Fibroblast of lung (primary cell): Measurements from ENCODE around the gene TLR2. TPM values are rescaled to one million over a fixed set of nuclear protein-coding genes. Genes with fewer than 3 reads are reported as not detected.
A peak's percentile ranks its signal among the peaks of the same experiment; 100 is the strongest.

Source experiments
- DNase-seq, 2 donors: peaks; one replicate each; pipeline versions ENCODE4 v3.0.0 to v3.0.0-alpha.2; 2010; ENCODE audit warnings: low read depth in 2 of 2
- H2AFZ ChIP-seq: 2 replicates; pipeline ENCODE4 v1.5.1; 2012; ENCODE audit warnings: low read length, control low read depth, inconsistent platforms
- H3K27ac ChIP-seq: 2 replicates; pipeline ENCODE4 v1.5.1; 2011; ENCODE audit warnings: low read length, control low read depth; ENCODE audit not compliant: insufficient read depth
- H3K27me3 ChIP-seq: 2 replicates; pipeline ENCODE4 v1.5.1; 2011; ENCODE audit warnings: mild to moderate bottlenecking, low read length; ENCODE audit not compliant: control insufficient read depth, insufficient read depth
- H3K36me3 ChIP-seq: 2 replicates; pipeline ENCODE4 v1.5.1; 2011; ENCODE audit warnings: low read length; ENCODE audit not compliant: control insufficient read depth, insufficient read depth
- H3K4me1 ChIP-seq: 2 replicates; pipeline ENCODE4 v1.5.1; 2011; ENCODE audit warnings: low read length; ENCODE audit not compliant: control insufficient read depth, insufficient read depth; ENCODE audit errors: extremely low read depth
- H3K4me2 ChIP-seq: 2 replicates; pipeline ENCODE4 v1.5.1; 2011; ENCODE audit warnings: low read length, control low read depth; ENCODE audit not compliant: insufficient read depth; ENCODE audit errors: extremely low read depth
- H3K4me3 ChIP-seq, 4 experiments: fragments of 200-600 bp in 1 of 4; sonication (generic) in 1 of 4; replicated peaks in 1 of 4; 2 replicates each; pipeline ENCODE4 v1.5.1; 2011 to 2016; ENCODE audit warnings: low read length in 4 of 4, low read depth in 3 of 4, mild to moderate bottlenecking in 3 of 4, control low read depth in 2 of 4, inconsistent platforms in 1 of 4, mixed read lengths in 1 of 4; ENCODE audit not compliant: insufficient read depth in 1 of 4; ENCODE audit errors: control extremely low read depth in 1 of 4
- H3K79me2 ChIP-seq: 2 replicates; pipeline ENCODE4 v1.5.1; 2012; ENCODE audit warnings: mild to moderate bottlenecking, low read length, inconsistent platforms; ENCODE audit not compliant: control insufficient read depth, insufficient read depth
- H3K9ac ChIP-seq: 2 replicates; pipeline ENCODE4 v1.5.1; 2011; ENCODE audit warnings: mild to moderate bottlenecking, low read length, control low read depth; ENCODE audit not compliant: insufficient read depth
- H3K9me3 ChIP-seq: 2 replicates; pipeline ENCODE4 v1.5.1; 2012; ENCODE audit warnings: low read depth, low read length; ENCODE audit not compliant: control insufficient read depth, insufficient read depth
- H4K20me1 ChIP-seq: 2 replicates; pipeline ENCODE4 v1.5.1; 2011; ENCODE audit warnings: low read length; ENCODE audit not compliant: control insufficient read depth, insufficient read depth; ENCODE audit errors: extremely low read depth
- EZH2 ChIP-seq: IDR thresholded peaks from 2 replicates; pipeline ENCODE4 v1.5.1; 2012; ENCODE audit warnings: low read length, control low read depth, mild to moderate bottlenecking; ENCODE audit errors: missing control alignments
- polyA plus RNA-seq, 2 donors: library from polyadenylated mRNA; depleted of rRNA in 1 of 2; stranded (reverse) in 1 of 2; unstranded in 1 of 2; fragments of >200 nt; gene quantifications; 2 replicates each; pipeline ENCODE4 v1.2.1, GENCODE V29; 2011 to 2012; ENCODE audit warnings: missing spikeins in 1 of 2
- total RNA-seq: library from RNA; depleted of rRNA; stranded (reverse); fragments of >200 nt; gene quantifications from 2 replicates; pipeline ENCODE4 v1.2.1, GENCODE V29; 2014
- TF ChIP-seq, protein P1 (sequence below), 2 donors: IDR thresholded peaks in 1 of 2; conservative IDR thresholded peaks in 1 of 2; 1 replicate in 1 of 2; 2 replicates in 1 of 2; pipeline ENCODE4 v1.5.1; 2011 to 2012; ENCODE audit warnings: low read length in 2 of 2, control low read depth in 1 of 2, inconsistent platforms in 1 of 2, low read depth in 1 of 2, mild to moderate bottlenecking in 1 of 2

The TLR2 gene
- total and polyA plus RNA-seq, 2 donors (not counting 1 experiment from before 2014, with no cell fraction given): under 0.01 to 0.17 TPM

DNA sequence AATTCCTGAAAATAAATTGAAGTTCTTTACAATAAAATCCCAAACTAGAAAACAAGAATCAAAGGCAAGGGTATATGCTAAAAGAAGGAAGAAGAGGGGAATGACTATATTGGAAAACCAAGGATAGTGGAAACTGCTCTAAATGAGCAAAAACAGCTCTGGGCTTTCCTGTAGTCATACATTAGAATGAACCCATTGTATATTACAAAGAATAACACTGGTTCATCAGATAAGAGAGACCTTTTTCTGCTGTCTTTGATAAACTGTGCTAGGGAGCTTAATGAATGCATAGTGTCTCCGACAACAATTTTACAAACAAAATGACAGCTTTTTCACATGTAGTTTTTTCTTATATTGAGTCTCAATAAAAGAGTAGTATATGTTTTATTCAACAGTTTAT lies 26.6 kb downstream of the TLR2 start:
- Histone ChIP-seq H3K79me2 (no peaks in the 10 kb centered on the region), H3K4me1 (no peaks in the 10 kb centered on the region), H3K27me3 (peaks cover 2% of the 10 kb centered on the region), H3K27ac (no peak overlapping the region), H2AFZ (no peak overlapping the region), H3K4me3 (no peak overlapping the region), H3K36me3 (no peaks in the 10 kb centered on the region), H3K9ac (no peak overlapping the region), H3K9me3 (no peaks in the 10 kb centered on the region), H3K4me2 (no peak overlapping the region), H4K20me1 (no peaks in the 10 kb centered on the region)
- DNase-seq: no peak
- no peak for TF ChIP-seq EZH2
- TF ChIP-seq, protein P1, sequence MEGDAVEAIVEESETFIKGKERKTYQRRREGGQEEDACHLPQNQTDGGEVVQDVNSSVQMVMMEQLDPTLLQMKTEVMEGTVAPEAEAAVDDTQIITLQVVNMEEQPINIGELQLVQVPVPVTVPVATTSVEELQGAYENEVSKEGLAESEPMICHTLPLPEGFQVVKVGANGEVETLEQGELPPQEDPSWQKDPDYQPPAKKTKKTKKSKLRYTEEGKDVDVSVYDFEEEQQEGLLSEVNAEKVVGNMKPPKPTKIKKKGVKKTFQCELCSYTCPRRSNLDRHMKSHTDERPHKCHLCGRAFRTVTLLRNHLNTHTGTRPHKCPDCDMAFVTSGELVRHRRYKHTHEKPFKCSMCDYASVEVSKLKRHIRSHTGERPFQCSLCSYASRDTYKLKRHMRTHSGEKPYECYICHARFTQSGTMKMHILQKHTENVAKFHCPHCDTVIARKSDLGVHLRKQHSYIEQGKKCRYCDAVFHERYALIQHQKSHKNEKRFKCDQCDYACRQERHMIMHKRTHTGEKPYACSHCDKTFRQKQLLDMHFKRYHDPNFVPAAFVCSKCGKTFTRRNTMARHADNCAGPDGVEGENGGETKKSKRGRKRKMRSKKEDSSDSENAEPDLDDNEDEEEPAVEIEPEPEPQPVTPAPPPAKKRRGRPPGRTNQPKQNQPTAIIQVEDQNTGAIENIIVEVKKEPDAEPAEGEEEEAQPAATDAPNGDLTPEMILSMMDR (conservative IDR thresholded peaks at IDR 0.05 in 1 of 2, IDR thresholded peaks at IDR 0.05 in 1 of 2; ENCODE audit: low read depth in 1 of 2, low read length in 2 of 2): no peak

DNA sequence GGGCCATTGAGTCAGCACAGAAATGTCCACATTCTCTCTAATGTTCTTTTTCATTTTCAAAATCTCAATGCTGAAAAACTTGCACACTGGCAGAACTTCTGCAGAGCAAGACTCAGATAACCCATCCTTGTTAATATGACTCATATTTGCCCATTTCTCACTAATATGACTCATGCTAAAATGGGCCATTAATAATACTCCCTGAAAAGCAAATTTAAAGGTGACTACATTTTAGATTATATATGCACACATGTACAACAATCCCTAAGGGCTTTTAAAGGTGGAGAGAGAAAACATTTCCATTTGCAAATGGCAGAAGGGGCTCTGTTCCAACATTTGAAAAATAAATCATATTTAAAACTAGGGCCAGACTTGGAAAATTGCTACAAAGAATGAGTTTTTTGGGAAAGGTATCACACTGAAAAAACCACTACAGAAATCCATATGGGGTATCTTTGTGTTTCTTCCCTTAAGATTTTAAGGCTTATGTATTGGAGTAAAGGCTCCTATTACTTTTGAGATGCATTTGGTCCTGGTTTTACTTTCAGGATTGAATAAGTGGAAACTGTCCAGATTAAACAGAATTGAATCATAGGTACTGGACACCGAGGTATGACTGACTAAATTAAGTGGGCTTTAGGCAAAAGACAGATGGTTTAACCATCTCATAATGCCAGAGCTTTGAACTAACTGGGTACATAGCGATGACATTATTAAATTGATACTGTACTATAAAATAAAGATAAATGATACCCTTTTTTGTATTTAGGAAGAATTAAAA lies 30.0 kb downstream of the TLR2 start:
- Histone ChIP-seq H3K9me3 (no peaks in the 10 kb centered on the region), H4K20me1 (no peaks in the 10 kb centered on the region), H3K36me3 (no peaks in the 10 kb centered on the region), H2AFZ (no peak overlapping the region), H3K4me1 (no peaks in the 10 kb centered on the region), H3K79me2 (no peaks in the 10 kb centered on the region), H3K27me3 (peaks cover 2% of the 10 kb centered on the region), H3K27ac (no peak overlapping the region), H3K4me2 (no peak overlapping the region), H3K4me3 (no peak overlapping the region), H3K9ac (no peak overlapping the region)
- no peak for TF ChIP-seq EZH2
- TF ChIP-seq, protein P1 (conservative IDR thresholded peaks at IDR 0.05 in 1 of 2, IDR thresholded peaks at IDR 0.05 in 1 of 2; ENCODE audit: low read depth in 1 of 2, low read length in 2 of 2): no peak
- DNase-seq: peak; percentile 38 to 49

DNA sequence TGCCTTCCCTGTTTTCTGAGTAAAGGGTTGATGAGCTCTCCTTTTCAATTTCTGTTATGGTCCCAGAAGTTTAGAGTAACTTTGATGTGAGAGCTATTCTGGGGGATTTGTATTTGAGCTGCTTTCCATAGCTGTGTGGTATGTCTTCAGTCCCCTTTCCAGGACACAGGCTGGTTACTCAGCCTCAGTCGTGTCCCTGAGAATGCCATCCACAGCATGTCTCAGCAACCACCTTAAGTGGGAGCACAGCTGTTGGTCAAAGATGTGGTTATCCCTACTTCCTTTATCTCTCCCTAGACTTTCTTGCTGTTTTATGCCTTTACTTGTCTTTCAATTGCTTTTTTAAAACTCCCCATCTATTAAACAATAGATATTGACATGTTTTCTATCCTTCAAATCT lies 38.0 kb downstream of the TLR2 start:
- Histone ChIP-seq H2AFZ (no peak overlapping the region), H3K27ac (no peak overlapping the region), H3K36me3 (no peaks in the 10 kb centered on the region), H3K4me1 (no peaks in the 10 kb centered on the region), H3K4me2 (no peak overlapping the region), H3K4me3 (no peak overlapping the region), H3K79me2 (no peaks in the 10 kb centered on the region), H4K20me1 (no peaks in the 10 kb centered on the region), H3K27me3 (no peaks in the 10 kb centered on the region), H3K9ac (no peak overlapping the region), H3K9me3 (no peaks in the 10 kb centered on the region)
- TF ChIP-seq, protein P1 (conservative IDR thresholded peaks at IDR 0.05 in 1 of 2, IDR thresholded peaks at IDR 0.05 in 1 of 2; ENCODE audit: low read depth in 1 of 2, low read length in 2 of 2): no peak
- TF ChIP-seq EZH2: no peak
- no peak for DNase-seq
